GM21619 (cell line): ENCODE results near the gene RFXAP.

ENCODE experiments used
- ATAC-seq: cut with Tn5 transposase; IDR thresholded peaks from one replicate; pipeline ENCODE4 v1.9.1; 2021; ENCODE audit not compliant: unreplicated experiment

The RFXAP gene

GRCh38 chr13:36815062-36815461 lies 4.0 kb upstream of the RFXAP start:
- no peak for ATAC-seq

DNA sequence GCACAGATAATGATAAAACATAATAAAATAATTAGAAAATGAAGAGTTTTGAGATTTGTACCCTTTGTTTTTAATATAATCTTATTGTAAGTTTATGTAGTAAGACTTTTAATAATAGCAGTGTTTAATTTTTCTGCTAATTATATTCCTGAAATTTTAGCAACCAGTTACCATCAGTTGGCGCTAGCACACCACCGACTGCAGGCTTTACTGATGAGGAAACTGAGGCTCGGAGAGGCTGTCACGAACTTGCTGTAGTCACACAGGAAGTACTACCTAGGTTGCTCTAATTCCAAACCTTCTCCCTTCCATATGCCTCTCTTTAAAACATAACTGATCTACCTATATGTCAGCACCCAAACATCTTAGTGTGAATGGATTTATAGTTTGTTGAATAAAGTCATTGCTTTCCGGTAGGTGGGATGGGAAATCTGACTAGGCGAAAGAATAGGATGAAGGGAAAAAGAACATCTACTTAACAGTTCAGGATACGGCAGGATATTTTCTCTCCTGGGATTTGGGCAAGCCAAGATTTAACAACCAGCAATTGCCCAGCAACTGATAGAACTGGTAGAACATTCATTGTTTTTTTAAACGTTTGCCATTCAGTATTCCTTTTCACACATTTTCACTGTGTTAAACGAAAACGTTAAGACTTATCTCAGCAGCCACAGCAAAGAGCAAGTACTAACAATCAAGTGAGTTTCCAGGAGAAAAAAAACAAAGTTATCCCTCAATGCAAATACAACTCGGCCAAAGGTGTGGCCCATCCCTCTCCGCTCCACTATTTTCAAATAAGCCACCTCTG lies 822 bp upstream of the RFXAP start:
- ATAC-seq: no peak

- peak; percentile 6 for ATAC-seq
These were observed 693 bp downstream of the RFXAP start for GRCh38 chr13:36819739-36820090.

GRCh38 chr13:36820222-36820621 lies 1.2 kb downstream of the RFXAP start:
- ATAC-seq: peak; percentile 47

- ATAC-seq: no peak
These were observed 3.8 kb downstream of the RFXAP start for GRCh38 chr13:36822785-36823184.

- no peak for ATAC-seq
These were observed 10.7 kb downstream of the RFXAP start for GRCh38 chr13:36829753-36830152.

GRCh38 chr13:36831291-36831690 lies 12.3 kb downstream of the RFXAP start:
- no peak for ATAC-seq

DNA sequence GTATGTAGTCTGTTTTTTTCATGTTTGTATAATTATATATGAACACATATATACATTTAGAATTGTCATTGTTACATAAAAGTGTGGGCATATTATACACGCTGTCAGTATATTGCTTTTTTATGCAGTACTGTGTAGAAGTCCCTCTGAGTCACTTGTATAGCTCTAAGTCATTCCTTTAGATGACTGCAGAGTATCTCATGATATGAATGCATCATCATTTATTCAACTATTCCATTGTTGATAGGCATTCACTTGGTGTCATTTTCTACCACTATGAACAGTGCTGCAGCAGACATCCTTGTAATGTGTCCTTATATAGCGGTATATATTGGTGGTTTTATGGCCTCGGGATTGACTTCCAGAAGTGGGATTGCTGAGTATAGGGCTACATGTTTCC lies 15.3 kb downstream of the RFXAP start:
- no peak for ATAC-seq

DNA sequence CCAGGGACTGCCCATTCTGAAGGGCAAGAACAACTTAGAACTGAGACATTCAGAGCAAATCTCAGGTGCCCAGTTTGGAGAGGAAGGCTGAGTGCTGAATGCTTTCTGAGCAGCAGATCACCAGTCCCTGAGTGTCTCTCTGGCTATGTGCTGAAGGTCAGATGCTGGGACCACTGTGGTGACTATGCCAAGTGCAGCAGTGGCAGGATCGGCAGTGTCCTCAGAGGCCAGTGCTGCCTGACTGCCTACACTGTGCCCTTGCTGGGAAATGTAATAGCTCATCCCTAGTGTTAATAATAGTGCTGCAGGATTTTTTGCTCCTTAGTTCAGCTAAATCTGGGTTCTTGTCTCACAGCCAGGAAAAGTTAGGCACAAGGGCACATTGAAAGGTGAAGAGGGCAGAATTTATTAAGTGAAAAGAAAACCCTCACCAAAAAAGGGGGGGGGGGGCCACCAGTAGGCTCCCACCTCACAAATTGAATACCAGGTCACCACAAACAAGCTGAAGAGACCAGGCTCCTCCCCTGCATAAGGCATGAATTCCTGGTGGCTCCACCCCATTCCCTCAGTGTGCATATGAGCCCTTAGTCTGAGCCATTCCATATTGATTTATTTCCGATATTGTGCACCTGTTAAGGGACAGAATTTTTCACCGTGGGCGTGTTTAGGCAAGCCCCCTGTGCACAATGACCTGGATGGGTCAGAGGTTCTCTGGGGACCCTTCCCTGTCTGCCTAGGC lies 18.5 kb downstream of the RFXAP start:
- no peak for ATAC-seq

- no peak for ATAC-seq
These were observed 20.3 kb downstream of the RFXAP start for GRCh38 chr13:36839281-36839680.

DNA sequence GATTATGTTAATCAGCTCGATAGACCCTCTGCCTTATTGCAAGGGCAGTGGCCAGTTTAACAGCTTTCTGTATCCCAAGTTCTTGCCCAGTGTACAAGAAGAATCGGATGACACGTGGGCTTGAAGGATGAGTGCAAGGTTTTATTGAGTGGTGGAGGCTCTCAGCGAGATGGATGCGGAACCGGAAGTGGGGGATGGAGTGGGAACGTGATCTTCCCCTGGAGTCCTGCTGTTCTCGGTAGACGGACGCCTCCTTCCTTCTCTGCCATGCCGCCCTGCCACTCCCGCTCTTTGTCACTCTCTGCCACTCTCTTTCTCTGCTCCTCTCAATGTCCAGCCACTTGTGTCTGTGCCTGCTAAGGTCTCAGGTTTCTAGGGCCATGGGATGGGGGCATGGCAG lies 21.0 kb downstream of the RFXAP start:
- ATAC-seq: no peak

GRCh38 chr13:36840718-36841250 lies 21.8 kb downstream of the RFXAP start:
- ATAC-seq: no peak

GRCh38 chr13:36841391-36841790 lies 22.4 kb downstream of the RFXAP start:
- no peak for ATAC-seq

- ATAC-seq: no peak
These were observed 28.6 kb downstream of the RFXAP start for GRCh38 chr13:36847606-36848005.

- no peak for ATAC-seq
These were observed 29.4 kb downstream of the RFXAP start for GRCh38 chr13:36848199-36848982.

GRCh38 chr13:36850790-36851438 lies 31.9 kb downstream of the RFXAP start:
- no peak for ATAC-seq

- no peak for ATAC-seq
These were observed 38.2 kb downstream of the RFXAP start for GRCh38 chr13:36857253-36857652.

DNA sequence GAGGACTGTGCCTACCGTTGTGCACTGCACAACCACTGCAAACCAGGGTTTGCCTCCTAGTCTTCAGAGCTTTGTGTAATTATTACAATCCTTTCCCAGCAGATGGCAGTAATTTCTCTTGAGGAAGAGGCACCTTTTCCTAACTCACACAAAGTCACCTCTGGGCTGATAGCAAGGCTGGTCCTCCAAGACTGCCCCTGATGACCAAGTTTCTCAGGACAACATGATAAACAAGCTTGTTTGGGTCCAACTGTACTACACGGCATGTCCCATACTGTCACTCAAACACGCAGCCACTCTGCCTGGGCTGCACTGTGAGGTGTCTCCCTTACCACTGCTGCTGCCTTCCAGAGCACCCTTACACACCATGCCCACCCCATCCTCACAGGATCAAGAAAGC lies 39.3 kb downstream of the RFXAP start:
- no peak for ATAC-seq

DNA sequence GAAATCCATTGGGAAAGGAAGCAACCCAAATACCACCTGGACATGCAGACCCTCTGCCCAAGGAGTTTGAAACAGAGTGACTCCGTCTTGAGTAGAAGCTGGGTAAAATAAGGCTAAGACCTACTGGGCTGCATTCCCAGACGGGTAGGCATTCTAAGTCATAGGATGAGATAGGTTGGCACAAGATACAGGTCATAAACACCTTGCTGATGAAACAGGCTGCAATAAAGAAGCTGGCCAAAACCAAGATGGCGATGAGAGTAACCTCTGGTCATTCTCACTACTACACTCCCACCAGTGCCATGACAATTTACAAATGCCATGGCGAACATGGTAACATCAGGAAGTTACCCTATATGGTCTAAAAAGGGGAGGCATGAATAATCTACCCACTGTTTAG lies 40.2 kb downstream of the RFXAP start:
- ATAC-seq: no peak

- no peak for ATAC-seq
These were observed 43.1 kb downstream of the RFXAP start for GRCh38 chr13:36862002-36862685.
